Stimulated activated CD8-positive, alpha-beta memory T cell treated with anti-CD3 and anti-CD28 coated beads, Interleukin-2, amount 100 ng/mL, for 48 hours (primary cell): ENCODE results near the gene ADD3.

Experiments
- DNase-seq, 2 donors: peaks; one replicate each; pipeline ENCODE4 v3.0.0-alpha.2; 2020; ENCODE audit warnings: low read depth in 2 of 2

Gene ADD3

DNA sequence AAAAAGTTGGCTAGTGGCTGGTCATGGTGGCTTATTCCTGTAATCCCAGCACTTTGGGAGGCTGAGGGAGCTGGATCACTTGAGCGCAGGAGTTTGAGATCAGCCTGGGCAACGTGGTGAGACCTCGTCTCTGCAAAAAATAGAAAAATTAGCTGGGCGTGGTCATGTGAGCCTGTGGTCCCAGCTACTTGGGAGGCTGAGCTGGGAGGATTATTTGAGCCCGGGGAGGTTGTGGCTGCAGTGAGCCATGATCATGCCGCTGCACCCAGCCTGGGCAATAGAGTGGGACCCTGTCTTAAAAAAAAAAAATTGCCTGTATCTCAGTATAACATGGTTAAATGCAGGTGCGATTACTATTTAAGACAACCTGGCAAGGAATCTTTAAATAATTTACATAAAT lies 61.0 kb downstream of the ADD3 start:
- no peak for DNase-seq

DNA sequence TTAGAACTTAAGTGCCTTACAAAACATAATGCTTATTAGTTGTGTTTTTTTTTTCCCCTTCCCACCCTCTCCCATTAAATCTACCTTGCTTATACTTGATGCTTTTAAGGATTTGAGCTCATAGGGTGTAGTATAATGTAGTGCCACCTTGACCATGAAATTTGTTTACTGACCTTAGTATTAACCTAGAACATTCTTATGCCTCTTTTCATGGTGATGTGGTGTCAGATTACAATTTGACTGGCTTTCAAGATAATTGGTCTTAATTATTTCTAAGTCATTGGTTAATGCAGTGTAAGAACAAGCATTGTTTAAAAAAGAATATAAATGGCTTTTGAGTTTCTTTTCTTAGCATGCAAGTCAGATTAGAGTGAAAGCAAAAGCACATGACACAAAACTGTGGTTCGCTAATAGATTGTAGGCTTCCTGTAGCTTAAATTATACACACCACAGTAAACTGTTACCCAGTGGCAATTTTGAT lies 61.8 kb downstream of the ADD3 start:
- DNase-seq: no peak

- DNase-seq: no peak
These were observed 66.1 kb downstream of the ADD3 start for GRCh38 chr10:110073896-110074295.

DNA sequence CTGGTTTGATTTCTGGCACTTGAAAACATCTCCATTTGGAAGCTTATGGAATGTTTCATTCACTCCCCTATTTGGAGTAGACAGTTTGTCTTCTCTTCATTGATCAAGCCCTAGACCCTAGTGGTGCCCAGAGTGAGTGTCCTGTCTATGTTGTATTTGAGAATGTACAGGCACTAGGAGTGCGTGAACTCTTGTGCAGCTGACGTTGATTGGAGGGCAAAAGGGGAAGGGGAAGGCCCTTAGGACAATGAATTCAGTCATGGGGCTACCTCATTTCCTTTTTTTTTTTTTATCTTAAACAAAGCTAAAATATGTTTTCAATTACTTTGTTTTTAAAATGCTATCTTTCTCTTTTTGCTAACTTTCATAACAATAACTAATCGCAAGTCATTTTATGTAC lies 66.5 kb downstream of the ADD3 start:
- DNase-seq: no peak

DNA sequence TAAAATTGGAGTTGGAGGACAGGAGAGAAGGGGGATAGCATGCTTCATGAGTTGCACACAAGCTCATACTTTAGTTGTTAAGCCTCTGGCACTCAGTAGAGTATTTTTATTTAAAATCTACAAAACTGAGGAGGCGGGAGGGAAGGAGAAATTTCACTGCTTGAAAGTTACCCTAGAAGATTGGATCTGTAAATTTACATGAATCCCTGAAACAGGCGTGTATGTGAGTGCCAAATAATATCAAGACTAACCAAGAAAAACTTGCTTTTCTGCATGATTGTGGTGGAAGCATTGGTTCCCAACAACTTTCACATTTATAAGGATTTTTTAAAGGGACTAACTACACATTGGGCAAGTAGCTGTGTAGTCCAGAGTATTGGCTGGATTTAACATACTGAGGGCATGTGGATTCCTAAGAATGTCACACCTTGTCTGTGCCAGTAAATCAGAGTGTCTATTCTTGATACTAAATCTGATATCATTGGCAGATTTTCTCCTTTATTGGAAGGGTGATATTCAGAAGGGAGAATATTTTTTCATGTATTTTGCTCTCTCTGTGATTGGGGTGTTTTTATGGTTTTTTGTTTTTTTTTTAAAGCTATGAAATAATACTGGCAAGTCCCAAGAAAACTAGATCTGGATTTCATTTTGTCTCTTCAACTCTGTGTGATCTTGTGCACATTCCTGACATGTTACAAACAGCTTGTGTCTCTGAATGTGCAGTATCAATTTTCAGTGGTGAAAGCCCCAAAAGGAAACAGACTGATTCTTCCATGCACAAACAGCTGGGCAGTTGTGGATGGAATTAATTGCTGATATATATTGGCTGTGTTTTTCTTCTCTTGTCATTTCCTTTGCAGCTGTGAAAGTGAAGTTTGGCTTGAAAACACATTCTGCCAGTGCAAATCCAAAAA lies 67.2 kb downstream of the ADD3 start:
- DNase-seq: no peak

GRCh38 chr10:110075686-110076085 lies 67.9 kb downstream of the ADD3 start:
- no peak for DNase-seq

- DNase-seq: no peak
These were observed 69.0 kb downstream of the ADD3 start for GRCh38 chr10:110076559-110077318.

DNA sequence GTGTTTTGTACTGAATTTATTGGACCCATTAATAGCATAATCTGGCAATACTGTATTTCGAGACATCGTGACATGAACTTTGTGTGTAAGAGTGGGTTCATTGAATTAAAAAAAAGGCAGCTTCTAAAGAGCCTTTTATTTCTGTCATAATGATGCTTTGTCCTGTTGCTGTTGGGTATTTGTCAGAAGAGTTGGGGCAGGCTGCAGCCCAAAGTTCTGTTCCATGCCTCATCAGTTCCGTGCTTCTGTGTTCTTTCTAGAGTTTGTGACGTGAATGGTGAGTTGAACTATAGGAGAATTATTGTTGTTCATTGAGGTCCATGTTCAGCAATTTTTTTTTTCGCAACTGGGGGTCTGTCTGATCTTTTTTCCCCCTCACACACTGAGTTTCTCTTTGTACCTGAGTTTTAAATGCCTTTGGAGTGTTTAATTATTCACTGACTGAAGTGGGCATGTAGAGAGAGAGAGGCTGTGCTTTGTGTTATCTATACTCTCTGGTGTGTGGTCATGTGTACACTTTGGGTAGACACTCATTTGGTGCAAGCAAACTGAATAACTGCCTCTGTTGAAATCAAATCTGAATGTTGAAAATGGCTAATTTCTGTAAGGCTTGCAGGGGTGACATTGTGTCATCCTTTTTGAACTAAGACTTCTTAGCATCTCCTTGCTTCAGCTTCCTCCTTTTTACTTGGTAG lies 69.8 kb downstream of the ADD3 start:
- DNase-seq: no peak

DNA sequence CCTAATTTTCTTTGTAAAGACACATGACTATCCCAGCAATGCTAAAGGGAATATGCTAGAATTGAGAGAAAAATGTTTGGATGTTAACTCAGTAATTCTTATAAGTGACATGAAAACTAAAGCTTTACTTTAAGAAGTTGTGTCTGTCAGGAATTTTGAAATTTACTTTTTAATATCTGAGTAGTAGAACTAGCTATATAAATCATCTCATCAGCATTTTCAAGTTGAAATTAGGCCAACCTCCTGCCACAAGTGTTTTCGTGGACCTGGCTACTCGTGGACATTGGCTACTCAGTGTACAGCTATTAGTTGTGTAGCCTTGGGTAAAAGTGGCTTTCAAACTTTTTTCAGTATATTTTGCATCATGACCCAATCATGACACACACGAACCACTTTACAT lies 70.5 kb downstream of the ADD3 start:
- DNase-seq: no peak

GRCh38 chr10:110081911-110082310 lies 74.1 kb downstream of the ADD3 start:
- no peak for DNase-seq

DNA sequence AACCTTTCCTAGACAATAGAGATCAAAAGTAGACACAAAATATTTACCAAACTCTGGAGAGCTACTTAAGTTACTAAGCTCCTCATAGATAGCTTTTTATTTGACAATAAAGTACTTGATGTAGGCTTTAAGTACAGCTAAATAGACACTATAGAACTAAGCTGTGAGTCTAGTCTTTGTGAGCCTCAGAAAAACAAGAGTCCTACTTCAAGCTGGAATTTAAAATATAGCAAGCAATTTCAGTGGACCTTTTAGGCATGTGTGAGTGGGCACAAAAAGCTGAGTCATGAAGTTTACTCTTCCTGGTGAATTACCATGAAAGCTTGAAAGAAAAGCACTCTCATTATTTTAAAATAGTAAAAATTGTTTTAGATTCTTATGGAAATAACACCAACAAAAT lies 76.1 kb downstream of the ADD3 start:
- DNase-seq: no peak

DNA sequence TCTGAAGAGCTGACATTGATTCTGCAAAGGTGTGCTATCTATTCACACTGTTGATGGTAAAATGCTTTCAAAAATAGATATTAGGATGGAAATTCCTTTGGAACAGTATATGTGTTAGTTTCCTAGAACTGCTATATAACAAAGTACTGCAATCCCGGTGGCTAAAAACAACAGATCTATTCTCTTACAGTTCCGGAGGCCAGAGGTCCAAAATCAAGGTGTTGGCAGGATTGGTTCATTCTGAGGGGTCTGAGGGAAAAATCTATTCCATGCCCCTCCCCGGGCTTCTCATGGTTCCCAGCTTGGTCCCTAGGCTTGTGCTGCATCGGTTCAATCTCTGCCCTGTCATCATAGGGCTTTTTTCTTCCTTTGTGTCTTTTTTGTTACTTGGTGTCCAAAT lies 79.9 kb downstream of the ADD3 start:
- no peak for DNase-seq

DNA sequence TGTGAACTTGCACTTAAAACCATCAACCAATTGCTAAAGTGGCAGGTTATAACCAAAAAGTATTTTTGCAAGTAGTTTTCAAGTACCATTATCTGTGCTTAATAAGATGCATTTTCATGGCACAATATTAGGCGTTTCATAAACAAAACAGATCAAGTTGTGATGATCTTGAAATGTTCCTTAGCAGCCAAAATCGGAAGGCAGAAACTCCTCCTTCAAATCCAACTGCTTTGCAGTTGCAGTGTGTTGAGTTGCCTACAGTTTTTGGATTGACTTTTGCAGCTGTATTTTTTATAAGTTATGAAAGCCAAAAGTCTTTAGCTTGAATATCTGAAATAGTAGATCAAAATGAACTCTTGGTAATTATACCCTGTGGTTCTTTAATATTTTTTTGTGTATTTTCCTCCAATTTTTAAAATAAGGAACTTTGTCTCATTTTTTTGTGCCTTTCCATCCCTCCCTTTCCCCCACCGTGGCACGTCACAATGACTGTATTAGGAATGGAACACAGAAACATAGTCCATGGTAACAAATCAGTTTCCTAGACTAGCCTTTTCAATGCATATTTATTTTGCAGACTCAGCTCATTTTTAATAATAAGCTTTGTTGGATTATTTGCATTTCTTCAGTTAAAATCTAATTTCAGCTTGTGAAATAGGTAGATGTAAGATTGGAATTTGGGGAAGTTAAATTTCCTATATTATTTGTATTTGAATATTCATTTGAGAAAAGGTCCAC lies 80.8 kb downstream of the ADD3 start:
- no peak for DNase-seq

- DNase-seq: no peak
These were observed 84.0 kb downstream of the ADD3 start for GRCh38 chr10:110091830-110092229.

- no peak for DNase-seq
These were observed 85.9 kb downstream of the ADD3 start for GRCh38 chr10:110093722-110094121.

DNA sequence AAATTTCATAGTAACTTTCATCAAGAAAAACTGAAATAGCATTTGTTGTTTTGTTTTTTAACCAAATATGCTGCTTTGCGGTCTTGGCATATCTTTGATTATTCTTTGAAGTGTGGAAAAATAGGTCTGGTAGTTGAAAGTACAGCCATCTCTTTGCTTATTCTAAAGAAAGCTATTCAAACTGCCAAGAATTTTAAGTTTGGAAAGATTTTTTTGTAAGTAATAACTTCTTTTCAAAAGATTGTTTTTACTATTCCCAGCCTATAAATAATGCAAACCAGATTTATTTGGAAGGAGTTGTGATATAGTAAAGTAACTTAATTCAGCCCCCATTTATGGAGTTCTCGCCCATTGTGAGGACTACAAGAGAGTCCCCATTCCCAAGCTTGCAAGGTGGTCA lies 87.0 kb downstream of the ADD3 start:
- no peak for DNase-seq

DNA sequence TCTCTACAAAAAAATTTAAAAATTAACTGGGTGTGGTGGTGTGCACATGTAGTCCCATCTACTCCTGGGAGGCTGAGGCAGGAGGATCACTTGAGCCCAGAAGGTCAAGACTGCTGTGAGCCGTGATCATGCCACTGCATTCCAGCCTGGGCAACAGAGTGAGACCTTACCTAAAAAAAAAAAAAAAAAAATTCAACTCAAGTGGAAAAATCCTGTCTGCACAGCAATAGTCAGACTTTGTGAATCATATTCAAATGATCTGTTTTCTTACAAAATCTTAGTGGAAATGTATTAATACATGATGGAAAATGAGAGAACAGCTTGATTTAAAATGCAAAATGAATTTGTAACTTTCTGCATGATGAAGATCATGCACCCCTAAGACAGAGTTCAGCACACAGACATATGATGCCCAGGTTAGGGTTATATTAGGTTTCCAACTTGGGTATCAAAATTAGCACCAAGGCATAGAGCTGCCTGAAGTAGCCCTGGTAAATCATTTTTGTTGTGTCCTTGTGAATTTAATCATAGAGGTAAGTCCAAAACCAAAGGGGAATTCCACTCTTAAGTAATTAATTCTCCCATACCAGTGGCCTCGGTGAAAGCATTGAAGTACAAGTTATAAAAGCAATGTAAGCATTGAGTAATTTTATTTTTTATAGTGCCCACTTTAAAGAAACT lies 93.8 kb downstream of the ADD3 start:
- DNase-seq: no peak

- no peak for DNase-seq
These were observed 96.2 kb downstream of the ADD3 start for GRCh38 chr10:110103921-110104461.

- no peak for DNase-seq
These were observed 98.1 kb downstream of the ADD3 start for GRCh38 chr10:110105873-110106272.

DNA sequence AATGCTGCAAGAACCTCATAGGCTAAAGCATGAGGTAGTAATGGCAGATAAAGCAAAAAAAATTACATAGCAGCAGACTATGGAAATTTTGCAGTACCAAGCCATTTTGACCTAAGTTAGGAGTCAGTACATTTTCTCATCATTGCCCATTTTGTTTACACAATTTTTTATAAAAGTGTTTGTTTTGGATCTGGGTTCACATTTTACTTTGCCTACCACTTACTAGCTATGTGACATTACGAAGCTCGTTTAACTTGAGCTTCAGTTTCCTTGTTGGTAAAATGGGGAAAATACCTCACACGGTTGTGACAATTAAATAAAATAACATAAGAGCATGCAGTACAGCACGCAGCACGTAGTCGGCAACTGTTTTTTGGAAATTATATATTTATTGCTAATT lies 99.6 kb downstream of the ADD3 start:
- DNase-seq: no peak

- no peak for DNase-seq
These were observed 100.1 kb downstream of the ADD3 start for GRCh38 chr10:110107887-110108286.
